GM06990 (cell line): ENCODE results near the gene NT5C2.

Experiments used
- DNase-seq: peaks from one replicate; pipeline ENCODE4 v3.0.0-alpha.2; 2011; ENCODE audit not compliant: insufficient read length; ENCODE audit errors: extremely low read depth
- H3K27me3 ChIP-seq: replicated peaks from 2 replicates; pipeline ENCODE4 v1.6.0; 2011; ENCODE audit warnings: low read length; ENCODE audit not compliant: control insufficient read depth, insufficient read depth
- H3K36me3 ChIP-seq: 2 replicates; pipeline ENCODE4 v1.5.1; 2011; ENCODE audit warnings: low read length; ENCODE audit not compliant: control insufficient read depth, insufficient read depth
- H3K4me3 ChIP-seq: replicated peaks from 2 replicates; pipeline ENCODE4 v1.5.1; 2011; ENCODE audit warnings: low read depth, mild to moderate bottlenecking, control low read depth, low read length
- CTCF ChIP-seq: IDR thresholded peaks from 2 replicates; pipeline ENCODE4 v1.5.1; 2011; ENCODE audit warnings: low read length, control low read depth, mild to moderate bottlenecking, inconsistent platforms; ENCODE audit not compliant: insufficient read depth, poor library complexity, severe bottlenecking

The NT5C2 gene

GRCh38 chr10:103060575-103060974, 132.5 kb downstream of the NT5C2 start:
- TF ChIP-seq CTCF: no peak
- Histone ChIP-seq H3K4me3 (no peak overlapping the region), H3K27me3 (no peaks in the 10 kb centered on the region), H3K36me3 (no peaks in the 10 kb centered on the region; the same call in 1 of the 2 replicates)
- DNase-seq: no peak

- no peak for TF ChIP-seq CTCF
Measured at GRCh38 chr10:103058034-103058433, 135.0 kb downstream of the NT5C2 start.

GRCh38 chr10:103055105-103055504, 138.0 kb downstream of the NT5C2 start:
- H3K27me3 ChIP-seq: no peaks in the 10 kb centered on the region
- no peak for DNase-seq
- TF ChIP-seq CTCF: no peak
- no peak overlapping the region for H3K4me3 ChIP-seq
- no peaks in the 10 kb centered on the region for H3K36me3 ChIP-seq

More at GRCh38 chr10:103058034-103058433, 135.0 kb downstream of the NT5C2 start:
- Histone ChIP-seq H3K36me3 (no peaks in the 10 kb centered on the region), H3K4me3 (no peak overlapping the region), H3K27me3 (no peaks in the 10 kb centered on the region)
- no peak for DNase-seq

- Histone ChIP-seq H3K36me3 (no peaks in the 10 kb centered on the region), H3K27me3 (no peaks in the 10 kb centered on the region), H3K4me3 (no peak overlapping the region)
- TF ChIP-seq CTCF: no peak
- no peak for DNase-seq
Measured at GRCh38 chr10:103054621-103055020, 138.5 kb downstream of the NT5C2 start.

GRCh38 chr10:103053659-103054581, 139.2 kb downstream of the NT5C2 start:
- Histone ChIP-seq H3K4me3 (peak overlapping the region; percentile 60), H3K36me3 (no peaks in the 10 kb centered on the region), H3K27me3 (no peaks in the 10 kb centered on the region)
- peak; percentile 67 for TF ChIP-seq CTCF
- DNase-seq: peak; percentile 68

- no peak for TF ChIP-seq CTCF
- H3K36me3 ChIP-seq: no peaks in the 10 kb centered on the region
- no peak for DNase-seq
Measured at GRCh38 chr10:103049237-103049636, 143.8 kb downstream of the NT5C2 start.

More at GRCh38 chr10:103049237-103049636, 143.8 kb downstream of the NT5C2 start:
- Histone ChIP-seq H3K4me3 (no peak overlapping the region), H3K27me3 (no peaks in the 10 kb centered on the region)
